Osteoblast (primary cell): ENCODE results near the gene ITGAE. TPM values are rescaled to one million over a fixed set of nuclear protein-coding genes. Genes with fewer than 3 reads are reported as not detected.
A peak's percentile ranks its signal among the peaks of the same experiment; 100 is the strongest.

ENCODE experiments used
- DNase-seq: peaks from one replicate; pipeline ENCODE4 v3.0.0; 2011; ENCODE audit warnings: low spot score, mixed read lengths; ENCODE audit not compliant: insufficient read length; ENCODE audit errors: missing footprints
- H2AFZ ChIP-seq: 2 replicates; pipeline ENCODE4 v1.6.0; 2011; ENCODE audit warnings: mild to moderate bottlenecking, low read length
- H3K27ac ChIP-seq: 2 replicates; pipeline ENCODE4 v1.5.1; 2011; ENCODE audit warnings: mild to moderate bottlenecking, low read depth, low read length, moderate library complexity
- H3K27me3 ChIP-seq: 2 replicates; pipeline ENCODE4 v1.6.0; 2012; ENCODE audit warnings: mild to moderate bottlenecking, control low read depth, inconsistent platforms, low read length, moderate library complexity; ENCODE audit not compliant: insufficient read depth
- H3K36me3 ChIP-seq: 2 replicates; pipeline ENCODE4 v1.5.1; 2011; ENCODE audit warnings: mild to moderate bottlenecking, low read length, control low read depth, moderate library complexity; ENCODE audit not compliant: insufficient read depth
- H3K4me1 ChIP-seq: 2 replicates; pipeline ENCODE4 v1.5.1; 2011; ENCODE audit warnings: mild to moderate bottlenecking, low read length, control low read depth, moderate library complexity; ENCODE audit not compliant: insufficient read depth
- H3K4me2 ChIP-seq: 2 replicates; pipeline ENCODE4 v1.6.0; 2011; ENCODE audit warnings: mild to moderate bottlenecking, low read length; ENCODE audit not compliant: insufficient read depth
- H3K4me3 ChIP-seq: fragments of 200-600 bp; sonication (generic); 3 replicates; pipeline ENCODE4 v1.5.1; 2012; ENCODE audit warnings: mild to moderate bottlenecking, low read length, inconsistent platforms; ENCODE audit not compliant: insufficient read depth
- H3K79me2 ChIP-seq: 2 replicates; pipeline ENCODE4 v1.6.0; 2012; ENCODE audit warnings: mild to moderate bottlenecking, low read length, control low read depth, inconsistent platforms; ENCODE audit not compliant: insufficient read depth
- H3K9me3 ChIP-seq: 2 replicates; pipeline ENCODE4 v1.5.1; 2011; ENCODE audit warnings: low read depth, low read length, control low read depth
- H4K20me1 ChIP-seq: 2 replicates; pipeline ENCODE4 v1.6.0; 2012; ENCODE audit warnings: mild to moderate bottlenecking, low read length, control low read depth; ENCODE audit not compliant: insufficient read depth
- CTCF ChIP-seq: IDR thresholded peaks from 2 replicates; pipeline ENCODE4 v1.5.1; 2011; ENCODE audit warnings: mild to moderate bottlenecking, low read depth, low read length, moderate library complexity; ENCODE audit errors: extremely low read depth
- total RNA-seq: library from RNA; depleted of rRNA; stranded (reverse); fragments of >200 nt; gene quantifications from 2 replicates; pipeline ENCODE4 v1.2.3, GENCODE V29; 2012

The ITGAE gene
- total RNA-seq, 1 donor, result 10.5 TPM

- no peaks in the 10 kb centered on the region for H4K20me1 ChIP-seq
Observed at GRCh38 chr17:3799181-3799945, 1.6 kb downstream of the ITGAE start.

DNA sequence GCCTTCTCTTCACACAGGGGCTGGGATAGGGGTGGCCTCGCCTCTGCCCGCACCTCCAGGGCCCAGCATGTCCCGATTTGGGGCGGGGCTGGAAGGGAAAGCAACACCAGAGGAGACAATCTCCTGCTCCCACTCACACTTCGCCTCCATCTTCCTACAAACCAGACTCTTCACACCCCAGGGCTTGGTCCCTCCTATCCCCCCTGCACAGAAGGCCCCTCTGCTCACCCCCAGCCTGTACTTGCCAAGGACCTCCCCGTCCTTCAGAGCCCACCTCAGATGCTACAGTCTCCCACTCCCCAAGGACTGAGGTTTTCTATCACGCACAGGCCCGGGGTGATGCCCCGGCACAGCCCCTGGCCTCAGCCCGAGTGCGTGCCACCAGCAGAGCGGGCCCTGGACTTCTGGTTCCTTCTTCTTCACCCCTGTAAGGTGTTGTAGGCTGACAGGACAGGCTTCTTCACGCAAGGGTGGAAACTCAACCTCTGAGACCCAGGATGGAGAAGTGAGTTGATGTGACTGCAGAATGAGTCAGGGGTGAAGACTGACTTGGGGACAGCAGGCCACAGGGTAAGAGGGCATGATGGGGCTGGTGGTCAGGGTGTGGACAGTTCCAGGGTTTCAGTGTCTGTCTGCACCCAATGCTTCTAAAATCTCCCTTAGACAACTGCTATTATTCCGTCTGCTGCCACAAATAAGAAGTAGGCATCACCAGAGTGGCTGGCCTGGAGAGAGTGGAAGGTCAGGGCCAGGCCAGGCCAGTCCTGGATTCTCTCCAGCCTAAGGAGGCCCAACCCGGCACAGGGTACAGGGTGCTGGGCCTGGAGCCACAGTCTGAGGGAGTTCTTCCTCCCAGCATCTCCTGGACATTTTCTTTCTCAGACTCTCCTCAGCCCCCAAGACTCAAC lies 2.5 kb downstream of the ITGAE start:
- Histone ChIP-seq H2AFZ (no peak overlapping the region), H3K36me3 (no peaks in the 10 kb centered on the region)

More at GRCh38 chr17:3799181-3799945, 1.6 kb downstream of the ITGAE start:
- H2AFZ ChIP-seq, result no peak overlapping the region
- H3K4me1 ChIP-seq, result peaks cover 58% of the 10 kb centered on the region
- no peak overlapping the region for H3K4me3 ChIP-seq
- no peak for DNase-seq
- H3K79me2 ChIP-seq, result no peaks in the 10 kb centered on the region
- no peaks in the 10 kb centered on the region for H3K9me3 ChIP-seq
- no peaks in the 10 kb centered on the region for H3K27me3 ChIP-seq
- no peak overlapping the region for H3K27ac ChIP-seq
- TF ChIP-seq CTCF, result no peak
- no peaks in the 10 kb centered on the region for H3K36me3 ChIP-seq
- H3K4me2 ChIP-seq, result no peak overlapping the region

DNA sequence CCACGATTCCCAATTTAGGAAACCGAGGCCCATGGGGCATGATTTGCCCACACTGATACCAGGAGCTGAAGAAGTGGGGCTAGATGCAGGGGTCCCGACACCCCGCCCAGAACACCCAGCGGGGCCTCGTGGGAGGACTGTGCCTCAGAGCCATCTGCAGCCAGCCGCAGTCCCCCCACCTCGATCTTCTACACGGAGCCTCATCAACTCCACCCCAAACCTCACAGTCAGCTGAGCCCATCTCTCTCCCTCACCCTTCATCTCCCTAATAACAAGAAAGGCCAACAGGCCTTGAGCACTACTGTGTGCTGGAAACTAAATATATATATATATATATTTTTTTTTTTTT lies 4.2 kb downstream of the ITGAE start:
- Histone ChIP-seq H3K79me2 (no peaks in the 10 kb centered on the region), H3K27ac (no peak overlapping the region), H2AFZ (no peak overlapping the region), H3K36me3 (no peaks in the 10 kb centered on the region), H4K20me1 (no peaks in the 10 kb centered on the region), H3K4me1 (peaks cover 36% of the 10 kb centered on the region), H3K27me3 (no peaks in the 10 kb centered on the region), H3K4me3 (no peak overlapping the region), H3K9me3 (no peaks in the 10 kb centered on the region), H3K4me2 (no peak overlapping the region)
- TF ChIP-seq CTCF, result no peak
- DNase-seq, result peak; percentile 77

More for the DNA sequence above, 2.5 kb downstream of the ITGAE start:
- H3K9me3 ChIP-seq, result no peaks in the 10 kb centered on the region
- no peaks in the 10 kb centered on the region for H3K27me3 ChIP-seq
- no peak overlapping the region for H3K4me3 ChIP-seq
- TF ChIP-seq CTCF, result no peak
- H3K27ac ChIP-seq, result no peak overlapping the region
- H3K4me2 ChIP-seq, result no peak overlapping the region
- peaks cover 52% of the 10 kb centered on the region for H3K4me1 ChIP-seq
- DNase-seq, result peak; percentile 84
- H3K79me2 ChIP-seq, result no peaks in the 10 kb centered on the region
- no peaks in the 10 kb centered on the region for H4K20me1 ChIP-seq
